OCI-LY7 (cell line): ENCODE measurements around the gene SLC35E1. TPM values are rescaled to one million over a fixed set of nuclear protein-coding genes. Genes with fewer than 3 reads are reported as not detected.
"Not testable (repeated sequence)": the region's sequence is repeated elsewhere in the genome, so short reads cannot be mapped to it uniquely, and the experiment has no call there.

Source experiments
- BruUV-seq: library from RNA; stranded (reverse); fragments of 400-500 nt; replicated peaks from 2 replicates; lab custom pipeline; 2021; lab: Mats Ljungman, UMichigan
- CTCF ChIA-PET: fragments of 300-600 bp; sonication (Branson Sonifier 250); formaldehyde crosslinking; loops from one replicate; lab custom pipeline; 2022; ENCODE audit warnings: antibody characterized with exemption; ENCODE audit not compliant: unreplicated experiment; lab: Charles Lee
- POLR2A ChIA-PET: fragments of 300-600 bp; sonication (Branson Sonifier 250); formaldehyde crosslinking; loops from one replicate; lab custom pipeline; 2022; ENCODE audit warnings: antibody characterized with exemption; lab: Charles Lee
- DNase-seq: peaks from one replicate; pipeline ENCODE4 v3.0.0-alpha.2; 2015; ENCODE audit warnings: low spot score
- H2AFZ ChIP-seq: fragments of 200-600 bp; sonication (generic), shearing (Covaris generic); 2 replicates; pipeline ENCODE4 v1.6.1; 2014; ENCODE audit warnings: mild to moderate bottlenecking, antibody characterized with exemption, low read length, moderate library complexity
- H3K27ac ChIP-seq: fragments of 200-600 bp; sonication (generic); 2 replicates; pipeline ENCODE4 v1.5.1; 2014; ENCODE audit warnings: mixed run types, low read depth, mild to moderate bottlenecking, moderate library complexity, low read length, inconsistent platforms; ENCODE audit not compliant: poor library complexity, severe bottlenecking
- H3K36me3 ChIP-seq: fragments of 200-600 bp; sonication (generic); 2 replicates; pipeline ENCODE4 v1.6.1; 2014; ENCODE audit warnings: mild to moderate bottlenecking, antibody characterized with exemption, low read length, moderate library complexity, mixed read lengths; ENCODE audit not compliant: insufficient read depth
- H3K4me1 ChIP-seq: fragments of 200-600 bp; sonication (generic); 2 replicates; pipeline ENCODE4 v1.5.1; 2014; ENCODE audit warnings: mild to moderate bottlenecking, low read length; ENCODE audit not compliant: insufficient read depth, poor library complexity, severe bottlenecking
- H3K4me2 ChIP-seq: fragments of 200-600 bp; sonication (generic); 2 replicates; pipeline ENCODE4 v1.6.1; 2014; ENCODE audit warnings: mild to moderate bottlenecking, low read length
- H3K4me3 ChIP-seq: fragments of 200-600 bp; sonication (generic); 2 replicates; pipeline ENCODE4 v1.5.1; 2014; ENCODE audit warnings: mild to moderate bottlenecking, low read depth, low read length; ENCODE audit not compliant: poor library complexity, severe bottlenecking
- H3K79me2 ChIP-seq: fragments of 200-600 bp; sonication (generic); 2 replicates; pipeline ENCODE4 v1.6.1; 2016; ENCODE audit warnings: low read depth, mild to moderate bottlenecking, low read length, moderate library complexity, mixed read lengths; ENCODE audit not compliant: insufficient read depth
- H3K9me2 ChIP-seq: fragments of 200-600 bp; sonication (generic); 2 replicates; pipeline ENCODE4 v1.6.1; 2016; ENCODE audit warnings: mild to moderate bottlenecking, low read length, mixed read lengths; ENCODE audit not compliant: insufficient read depth
- H3K9me3 ChIP-seq: fragments of 200-600 bp; sonication (generic); 2 replicates; pipeline ENCODE4 v1.6.1; 2014; ENCODE audit warnings: mild to moderate bottlenecking, mixed run types, low read length, mixed read lengths
- H4K20me1 ChIP-seq: fragments of 200-600 bp; sonication (generic); 2 replicates; pipeline ENCODE4 v1.6.1; 2014; ENCODE audit warnings: mild to moderate bottlenecking, antibody characterized with exemption, low read length, moderate library complexity, mixed read lengths; ENCODE audit not compliant: insufficient read depth
- EZH2phosphoT487 ChIP-seq: fragments of 200-600 bp; sonication (generic); IDR thresholded peaks from 2 replicates; pipeline ENCODE4 v1.6.1; 2018; ENCODE audit warnings: low read depth, borderline replicate concordance, mild to moderate bottlenecking, mixed run types, antibody characterized with exemption, low read length, moderate library complexity, mixed read lengths
- intact Hi-C: fragments of 100-400 bp; cut with micrococcal nuclease; formaldehyde crosslinking; loops from one replicate; pipeline ENCODE4 v1.10.0; 2022; ENCODE audit not compliant: unreplicated experiment
- total RNA-seq, 2 experiments: library from RNA; depleted of rRNA in 1 of 2; stranded (reverse); fragments of >200 nt in 1 of 2; shearing (Covaris generic) in 1 of 2; gene quantifications; 2 replicates each; pipeline ENCODE4 v1.2.3, GENCODE V29; 2014 to 2022
- TF ChIP-seq, protein P1 (sequence below): fragments of 200-600 bp; sonication (generic); conservative IDR thresholded peaks from 2 replicates; pipeline ENCODE4 v1.5.1; 2014; ENCODE audit warnings: mild to moderate bottlenecking, antibody characterized with exemption, low read length, moderate library complexity, mixed read lengths

SLC35E1 gene
- total RNA-seq, 2 experiments from 2014 or later = 21.1 to 41.2 TPM

DNA sequence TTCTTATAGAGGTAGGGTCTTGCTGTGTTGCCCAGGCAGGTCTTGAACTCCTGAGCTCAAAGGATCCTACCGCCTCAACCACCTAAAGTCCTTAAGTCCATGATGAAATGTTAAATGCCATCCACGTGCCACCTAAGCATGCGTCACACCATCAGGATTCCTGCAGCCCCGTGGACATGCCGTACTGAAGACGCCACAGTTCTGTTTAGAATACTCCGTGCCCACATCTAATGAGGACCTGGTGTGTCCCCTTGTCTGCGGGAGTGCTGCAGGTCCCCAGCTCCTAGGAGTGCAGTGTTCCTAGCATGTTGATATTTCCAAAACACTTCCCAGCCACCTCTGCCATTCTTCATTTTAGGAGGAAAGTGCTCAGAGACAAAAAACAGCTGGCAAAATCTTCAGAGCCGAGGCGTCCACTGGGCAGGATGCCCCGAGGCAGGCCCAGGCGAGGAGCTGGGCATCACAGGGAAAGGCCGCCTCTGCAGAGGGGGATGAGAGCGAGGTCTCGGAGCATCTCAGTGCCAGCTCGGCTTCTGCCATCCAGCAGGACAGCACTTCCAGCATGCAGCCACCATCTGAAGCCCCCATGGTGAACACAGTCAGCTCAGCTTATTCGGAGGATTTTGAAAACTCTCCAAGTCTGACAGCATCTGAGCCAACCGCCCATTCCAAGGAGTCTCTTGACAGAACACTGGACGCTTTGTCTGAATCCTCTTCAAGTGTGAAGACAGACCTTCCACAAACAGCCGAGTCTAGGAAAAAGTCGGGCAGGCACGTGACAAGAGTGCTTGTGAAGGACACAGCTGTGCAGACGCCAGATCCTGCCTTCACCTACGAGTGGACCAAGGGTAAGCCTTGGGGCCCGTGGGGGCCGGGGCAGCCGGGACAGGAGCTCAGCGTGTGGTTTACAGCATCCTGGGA is 62.8 kb downstream of the SLC35E1 start:
- Histone ChIP-seq H3K4me3 (no peak overlapping the region), H3K9me3 (no peaks in the 10 kb centered on the region), H4K20me1 (no peaks in the 10 kb centered on the region), H3K27ac (no peak overlapping the region), H2AFZ (no peak overlapping the region), H3K4me1 (no peaks in the 10 kb centered on the region), H3K4me2 (no peak overlapping the region), H3K9me2 (no peaks in the 10 kb centered on the region), H3K79me2 (no peaks in the 10 kb centered on the region), H3K36me3 (peaks cover 22% of the 10 kb centered on the region)
- no peak for TF ChIP-seq EZH2phosphoT487
- TF ChIP-seq, protein P1, sequence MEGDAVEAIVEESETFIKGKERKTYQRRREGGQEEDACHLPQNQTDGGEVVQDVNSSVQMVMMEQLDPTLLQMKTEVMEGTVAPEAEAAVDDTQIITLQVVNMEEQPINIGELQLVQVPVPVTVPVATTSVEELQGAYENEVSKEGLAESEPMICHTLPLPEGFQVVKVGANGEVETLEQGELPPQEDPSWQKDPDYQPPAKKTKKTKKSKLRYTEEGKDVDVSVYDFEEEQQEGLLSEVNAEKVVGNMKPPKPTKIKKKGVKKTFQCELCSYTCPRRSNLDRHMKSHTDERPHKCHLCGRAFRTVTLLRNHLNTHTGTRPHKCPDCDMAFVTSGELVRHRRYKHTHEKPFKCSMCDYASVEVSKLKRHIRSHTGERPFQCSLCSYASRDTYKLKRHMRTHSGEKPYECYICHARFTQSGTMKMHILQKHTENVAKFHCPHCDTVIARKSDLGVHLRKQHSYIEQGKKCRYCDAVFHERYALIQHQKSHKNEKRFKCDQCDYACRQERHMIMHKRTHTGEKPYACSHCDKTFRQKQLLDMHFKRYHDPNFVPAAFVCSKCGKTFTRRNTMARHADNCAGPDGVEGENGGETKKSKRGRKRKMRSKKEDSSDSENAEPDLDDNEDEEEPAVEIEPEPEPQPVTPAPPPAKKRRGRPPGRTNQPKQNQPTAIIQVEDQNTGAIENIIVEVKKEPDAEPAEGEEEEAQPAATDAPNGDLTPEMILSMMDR = no peak
- BruUV-seq = no TSS peak
- POLR2A ChIA-PET = no interaction called here
- intact Hi-C loops = no loop called here
- no peak for DNase-seq
- CTCF ChIA-PET = no interaction called here

DNA sequence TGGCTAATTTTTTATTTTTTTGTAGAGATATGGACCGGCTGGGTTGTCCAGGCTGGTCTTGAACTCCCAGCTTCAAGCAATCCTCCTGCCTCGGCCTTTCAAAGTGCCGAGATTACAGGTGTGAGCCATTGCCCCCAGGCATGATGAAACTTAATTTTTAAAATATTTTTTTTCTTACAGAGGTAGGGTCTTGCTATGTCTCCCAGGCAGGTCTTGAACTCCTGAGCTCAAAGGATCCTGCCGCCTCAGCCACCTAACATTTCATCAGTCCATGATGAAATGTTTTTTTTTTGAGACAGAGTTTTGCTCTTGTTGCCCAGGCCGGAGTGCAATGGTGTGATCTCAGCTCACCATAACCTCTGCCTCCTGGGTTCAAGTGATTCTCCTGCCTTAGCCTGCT is 63.7 kb downstream of the SLC35E1 start:
- Histone ChIP-seq H3K79me2 (no peaks in the 10 kb centered on the region), H3K9me3 (no peaks in the 10 kb centered on the region), H3K9me2 (no peaks in the 10 kb centered on the region), H3K4me2 (no peak overlapping the region), H3K4me3 (no peak overlapping the region), H2AFZ (no peak overlapping the region), H3K27ac (no peak overlapping the region), H3K36me3 (peaks cover 28% of the 10 kb centered on the region), H3K4me1 (no peaks in the 10 kb centered on the region), H4K20me1 (no peaks in the 10 kb centered on the region)
- POLR2A ChIA-PET = interaction anchor here (0.6 kb wide), 1 partner anchor 67 kb away, joined by 4 read pairs; no protein-coding TSS in a partner anchor
- DNase-seq = no peak
- TF ChIP-seq EZH2phosphoT487 = no peak
- TF ChIP-seq, protein P1 = no peak
- intact Hi-C loops = no loop called here
- no TSS peak for BruUV-seq
- CTCF ChIA-PET = no interaction called here

DNA sequence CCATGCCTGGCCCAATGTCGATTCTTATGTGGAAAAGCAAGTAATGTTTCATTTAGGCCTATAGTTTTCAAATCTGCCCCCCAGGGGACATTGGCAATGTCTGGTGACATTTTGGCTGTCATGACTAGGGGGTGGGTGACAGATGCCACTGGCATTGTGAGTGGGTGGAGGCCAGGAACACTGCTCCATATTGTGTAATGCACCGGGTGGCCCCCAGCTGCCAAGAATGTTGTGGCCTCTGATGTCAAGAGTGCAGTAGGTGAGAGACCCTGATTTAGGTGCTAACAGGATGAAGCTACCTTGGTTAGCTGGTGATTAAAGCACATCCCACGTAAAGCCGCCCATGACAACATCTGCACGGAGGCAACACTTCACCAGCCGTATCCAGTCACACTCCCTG is 65.3 kb downstream of the SLC35E1 start:
- Histone ChIP-seq H3K4me1 (no peaks in the 10 kb centered on the region), H3K9me2 (no peaks in the 10 kb centered on the region), H3K4me2 (no peak overlapping the region), H3K27ac (no peak overlapping the region), H3K4me3 (no peak overlapping the region), H3K9me3 (no peaks in the 10 kb centered on the region), H3K79me2 (no peaks in the 10 kb centered on the region), H2AFZ (no peak overlapping the region), H3K36me3 (peaks cover 30% of the 10 kb centered on the region), H4K20me1 (no peaks in the 10 kb centered on the region)
- no peak for TF ChIP-seq EZH2phosphoT487
- TF ChIP-seq, protein P1 = no peak
- no TSS peak for BruUV-seq
- POLR2A ChIA-PET = no interaction called here
- CTCF ChIA-PET = no interaction called here
- DNase-seq = no peak
- intact Hi-C loops = no loop called here

DNA sequence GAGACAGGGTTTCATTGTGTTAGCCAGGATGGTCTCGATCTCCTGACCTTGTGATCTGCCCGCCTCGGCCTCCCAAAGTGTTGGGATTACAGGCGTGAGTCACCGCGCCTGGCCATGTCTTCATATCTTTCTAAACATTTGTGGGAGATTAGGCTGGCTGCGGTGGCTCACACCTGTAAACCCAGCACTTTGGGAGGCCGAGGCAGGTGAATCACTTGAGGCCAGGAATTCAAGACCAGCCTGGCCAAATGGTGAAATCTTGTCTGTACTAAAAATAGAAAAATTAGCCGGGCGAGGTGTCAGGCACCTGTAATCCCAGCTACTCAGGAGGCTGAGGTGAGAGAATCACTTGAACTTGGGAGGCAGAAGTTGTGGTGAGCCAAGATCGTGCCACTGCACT is 66.1 kb downstream of the SLC35E1 start:
- H3K4me1 ChIP-seq, H3K9me2 ChIP-seq, intact Hi-C loops, BruUV-seq, H2AFZ ChIP-seq, H4K20me1 ChIP-seq, H3K4me2 ChIP-seq, H3K4me3 ChIP-seq, H3K27ac ChIP-seq, H3K79me2 ChIP-seq, POLR2A ChIA-PET, DNase-seq, CTCF ChIA-PET, H3K9me3 ChIP-seq: not testable (repeated sequence)
- H3K36me3 ChIP-seq = peaks cover 30% of the 10 kb centered on the region
